KOPT-K1 (cell line): ENCODE data around the gene AMACR.
"Not testable (repeated sequence)": the region's sequence is repeated elsewhere in the genome, so short reads cannot be mapped to it uniquely, and the experiment has no call there.

Experiments
- H3K27ac ChIP-seq: fragments of 200-600 bp; sonication (generic); 2 replicates; pipeline ENCODE4 v1.5.1; 2016; ENCODE audit warnings: antibody characterized with exemption, mild to moderate bottlenecking, low read depth, low read length; ENCODE audit not compliant: poor library complexity, severe bottlenecking
- H3K36me3 ChIP-seq: fragments of 200-600 bp; sonication (generic); 2 replicates; pipeline ENCODE4 v1.5.1; 2017; ENCODE audit warnings: antibody characterized with exemption, mild to moderate bottlenecking, low read length, moderate library complexity; ENCODE audit not compliant: insufficient read depth
- H3K9me3 ChIP-seq: fragments of 200-600 bp; sonication (generic); 2 replicates; pipeline ENCODE4 v1.5.1; 2017; ENCODE audit warnings: antibody characterized with exemption, low read length, mild to moderate bottlenecking; ENCODE audit not compliant: insufficient read depth, poor library complexity, severe bottlenecking

AMACR gene

DNA sequence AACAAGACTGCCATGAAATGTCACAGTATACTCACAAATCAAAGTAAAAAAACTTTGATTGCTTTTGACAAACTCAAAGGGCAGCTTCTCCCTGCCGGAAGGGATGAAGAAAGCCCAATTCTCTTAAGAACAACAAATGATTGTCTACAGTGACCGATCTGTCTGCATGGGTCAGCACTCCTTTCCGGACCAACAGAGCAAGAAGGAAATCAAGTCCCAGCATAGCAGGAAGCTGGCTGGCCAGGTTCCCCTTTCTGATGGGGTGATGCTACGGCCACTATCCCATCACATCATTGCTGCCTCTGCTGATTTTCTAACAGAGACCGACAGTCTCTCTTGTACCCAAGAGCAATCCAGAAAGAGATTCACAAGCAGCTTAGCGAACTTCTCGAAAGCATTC lies 34.5 kb upstream of the AMACR start:
- Histone ChIP-seq H3K27ac (no peak overlapping the region), H3K36me3 (no peaks in the 10 kb centered on the region), H3K9me3 (no peaks in the 10 kb centered on the region)

DNA sequence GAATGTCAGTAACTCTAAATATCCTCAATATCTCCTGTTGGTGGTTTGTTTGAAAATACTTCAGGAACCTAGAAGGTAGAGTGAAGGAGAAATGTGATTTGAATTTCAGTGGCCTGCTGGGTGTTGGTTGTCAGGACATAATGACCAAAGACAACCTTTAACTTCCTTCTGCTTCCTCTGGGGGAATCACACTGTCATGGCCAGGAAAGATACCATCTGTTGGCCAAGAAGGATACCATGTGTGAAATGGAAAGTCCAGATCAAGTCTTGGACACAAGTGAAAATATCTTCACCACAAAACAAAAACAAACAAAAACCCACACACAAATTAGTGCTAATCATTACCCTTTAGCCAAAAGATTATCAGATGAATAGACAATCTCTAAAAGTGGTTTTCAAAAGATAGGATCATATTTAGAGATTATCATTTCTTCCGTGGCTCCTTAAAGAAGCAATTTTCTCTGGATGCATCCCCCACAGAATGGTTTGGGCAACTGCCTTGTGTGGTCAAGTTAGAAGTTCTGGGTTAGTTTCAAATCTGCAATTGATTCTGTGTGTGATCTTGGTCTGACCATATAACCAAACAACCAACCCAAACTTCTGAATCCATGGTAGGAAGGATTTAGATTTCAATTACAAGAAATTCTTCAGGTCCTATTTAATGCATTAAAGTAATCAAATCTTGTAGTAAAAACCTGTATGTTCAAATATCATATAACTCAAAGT lies 33.6 kb upstream of the AMACR start:
- H3K9me3 ChIP-seq, result no peaks in the 10 kb centered on the region
- no peak overlapping the region for H3K27ac ChIP-seq

DNA sequence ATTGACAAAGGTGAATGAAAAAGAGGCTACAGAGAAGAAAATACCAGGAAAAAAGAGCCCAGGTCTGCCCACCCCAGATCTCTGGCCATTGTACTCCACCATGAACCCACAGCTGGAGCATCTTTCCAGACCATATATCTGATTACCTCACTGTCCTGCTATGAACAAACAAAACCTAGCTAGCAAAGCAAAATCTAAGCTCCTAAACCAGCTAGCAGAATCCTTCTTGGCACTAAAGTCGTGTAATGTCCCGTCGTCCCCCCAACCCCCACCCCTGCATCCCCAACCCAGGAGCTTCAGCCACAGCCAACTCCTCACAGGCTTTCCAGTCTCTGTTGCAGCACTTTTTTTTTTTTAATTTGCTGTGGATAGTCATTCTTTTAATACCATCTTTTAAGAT lies 32.6 kb upstream of the AMACR start:
- H3K27ac ChIP-seq, result no peak overlapping the region
- H3K9me3 ChIP-seq, result no peaks in the 10 kb centered on the region
- H3K36me3 ChIP-seq, result peaks cover 6% of the 10 kb centered on the region; the same call in 1 of the 2 replicates

More for the DNA sequence above, 33.6 kb upstream of the AMACR start:
- H3K36me3 ChIP-seq, result no peaks in the 10 kb centered on the region

DNA sequence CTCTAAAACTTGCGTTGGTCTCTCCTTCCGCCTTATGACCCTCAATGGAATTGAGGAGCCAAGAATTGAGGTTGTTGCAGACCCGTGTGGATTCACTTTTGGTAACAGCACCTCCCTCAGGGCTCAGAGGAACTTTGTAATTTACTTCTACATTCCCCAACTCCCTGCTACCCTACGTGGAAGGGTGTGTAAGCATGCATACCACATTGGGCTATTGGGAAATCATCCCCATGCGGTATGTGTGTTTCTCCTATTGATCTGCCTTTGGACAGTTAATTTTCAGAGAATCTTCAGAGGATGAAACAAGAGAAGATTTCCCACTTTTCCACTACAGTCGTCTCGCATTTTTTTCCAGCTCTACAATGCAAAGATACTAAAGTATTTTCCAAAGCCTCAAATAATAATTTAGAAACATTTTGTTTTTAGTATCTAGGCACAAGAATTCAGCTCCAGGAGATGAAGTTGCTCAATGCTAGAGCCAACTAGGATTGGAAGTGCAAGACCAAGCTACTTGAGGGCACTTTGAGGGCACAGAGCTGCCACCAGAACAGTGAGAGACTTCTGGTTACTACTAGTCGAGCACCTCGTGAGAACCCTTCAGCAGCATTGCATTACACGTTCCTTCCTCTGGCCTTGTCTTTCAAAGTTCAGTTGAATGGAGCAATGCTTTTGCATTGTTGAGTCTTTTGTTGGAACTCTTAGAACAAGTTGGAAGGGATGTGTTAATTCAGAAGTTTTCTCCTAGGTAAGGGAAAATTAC lies 31.7 kb upstream of the AMACR start:
- Histone ChIP-seq H3K9me3 (no peaks in the 10 kb centered on the region), H3K36me3 (peaks cover 14% of the 10 kb centered on the region), H3K27ac (no peak overlapping the region)

DNA sequence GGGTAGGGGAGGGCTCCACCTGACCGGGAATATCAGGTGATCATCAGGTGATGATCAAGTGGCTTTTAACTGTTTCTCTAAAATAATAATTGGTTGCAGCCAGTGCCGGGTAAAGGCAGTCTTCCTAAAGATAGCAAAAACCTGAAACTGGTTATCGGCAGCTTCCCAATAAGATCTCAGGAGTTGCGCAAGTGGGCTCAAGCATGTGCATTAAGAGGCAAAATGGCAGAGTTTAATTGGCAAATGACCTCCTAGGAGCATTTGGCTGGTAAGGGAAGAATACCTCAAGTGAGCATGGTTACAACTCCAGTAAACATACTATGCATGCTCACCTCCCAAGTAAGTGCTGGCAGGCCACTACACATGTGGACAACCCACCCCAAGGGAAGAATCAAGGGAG lies 31.0 kb upstream of the AMACR start:
- H3K27ac ChIP-seq, result no peak overlapping the region
- H3K9me3 ChIP-seq, result no peaks in the 10 kb centered on the region
- H3K36me3 ChIP-seq, result peaks cover 21% of the 10 kb centered on the region

DNA sequence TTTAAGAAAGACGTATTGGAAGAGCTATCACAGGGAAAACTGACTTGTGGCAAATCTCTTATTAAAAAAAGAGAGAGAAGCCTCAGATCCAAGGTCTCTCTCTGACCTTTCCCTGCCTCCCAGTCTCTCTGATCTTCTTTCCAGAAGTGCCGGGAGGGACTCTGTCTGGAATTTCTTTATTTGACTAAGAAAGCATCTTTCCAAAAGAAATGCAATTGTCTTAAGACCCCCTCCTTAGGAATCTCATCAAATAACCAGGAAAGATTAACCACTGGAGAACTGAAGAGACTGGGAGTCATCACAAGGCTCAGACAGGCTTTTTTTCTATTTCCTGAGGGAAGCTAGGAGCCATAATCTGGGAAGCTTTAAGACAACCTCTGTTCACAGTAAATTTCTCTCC lies 30.5 kb upstream of the AMACR start:
- Histone ChIP-seq H3K9me3 (no peaks in the 10 kb centered on the region), H3K36me3 (peaks cover 26% of the 10 kb centered on the region), H3K27ac (no peak overlapping the region)

DNA sequence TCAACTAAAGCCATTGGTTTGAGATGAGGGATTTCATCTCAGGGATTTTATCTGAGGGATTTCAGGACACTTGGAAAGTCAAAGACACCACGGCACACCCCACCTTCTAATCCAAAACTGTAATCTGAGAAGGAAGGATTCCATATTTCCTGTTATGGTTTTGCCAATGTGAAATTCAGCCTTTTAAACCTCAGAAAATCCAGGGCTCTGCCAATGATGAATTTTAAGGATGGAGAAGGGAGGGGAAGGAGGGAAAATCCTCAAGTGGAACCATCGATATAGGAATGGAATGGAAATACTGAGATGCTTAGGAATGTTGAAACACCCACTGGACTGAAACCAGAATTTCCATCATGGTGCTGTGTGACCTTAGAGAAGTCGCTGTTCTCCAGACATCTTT lies 29.9 kb upstream of the AMACR start:
- H3K9me3 ChIP-seq, result no peaks in the 10 kb centered on the region
- peaks cover 32% of the 10 kb centered on the region for H3K36me3 ChIP-seq
- H3K27ac ChIP-seq, result no peak overlapping the region

DNA sequence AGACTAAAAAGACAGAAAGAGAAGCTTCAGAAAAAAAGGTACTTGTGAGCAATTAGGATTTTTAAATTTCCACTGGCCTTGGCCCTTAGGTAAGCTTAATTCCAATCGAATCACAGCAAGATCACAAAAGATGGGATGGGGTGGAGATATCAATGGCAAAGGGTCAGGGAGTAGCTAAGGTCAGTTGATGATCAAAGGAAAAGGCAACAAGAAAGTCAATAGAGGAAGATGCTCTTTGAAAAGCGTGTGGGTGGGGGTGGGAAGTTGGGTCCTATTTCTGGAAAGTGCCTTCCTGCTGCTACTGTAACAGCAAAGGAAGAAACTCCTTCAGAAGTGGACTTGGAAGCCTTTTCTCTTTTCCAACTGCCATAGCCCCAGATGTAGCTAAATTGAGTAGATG lies 27.9 kb upstream of the AMACR start:
- Histone ChIP-seq H3K9me3 (no peaks in the 10 kb centered on the region), H3K36me3 (peaks cover 42% of the 10 kb centered on the region), H3K27ac (no peak overlapping the region)

DNA sequence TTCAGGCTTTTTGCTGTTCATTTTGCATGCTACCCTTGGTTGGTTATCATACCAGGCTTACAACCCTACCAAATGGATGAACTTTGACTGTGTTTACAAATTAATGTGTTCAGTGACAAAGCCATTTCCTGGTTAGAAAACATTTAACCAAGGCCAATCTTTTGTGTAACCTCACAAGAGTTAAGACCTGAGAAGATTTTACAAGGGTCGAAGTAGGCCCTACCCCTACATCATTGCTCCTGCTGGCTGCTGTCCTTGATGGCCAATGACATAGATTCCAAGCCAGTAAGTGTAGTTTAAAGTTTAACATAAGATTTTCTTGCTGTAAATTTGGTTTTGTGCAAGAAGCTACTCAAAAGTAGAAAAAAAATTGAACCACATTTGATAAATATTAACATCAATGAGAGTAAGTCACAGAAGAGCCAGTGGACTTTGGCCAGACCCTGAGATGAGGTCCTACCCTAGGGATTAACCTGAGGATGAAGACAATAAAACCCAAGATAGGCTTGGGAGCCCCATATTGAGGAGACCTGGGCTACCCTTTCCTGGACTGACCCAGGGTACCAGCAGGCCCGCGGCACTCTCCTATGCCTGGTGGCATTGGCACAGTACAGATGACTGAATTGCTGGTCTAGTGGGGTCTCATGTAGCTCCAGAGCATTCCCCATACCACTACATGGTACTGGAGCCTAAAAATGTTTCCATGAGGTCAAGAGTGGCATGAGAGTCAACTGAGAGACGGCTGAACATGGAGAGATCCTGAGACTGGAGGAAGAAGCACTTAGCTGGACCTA lies 26.9 kb upstream of the AMACR start:
- H3K27ac ChIP-seq, result no peak overlapping the region
- H3K9me3 ChIP-seq, result no peaks in the 10 kb centered on the region
- H3K36me3 ChIP-seq, result peaks cover 42% of the 10 kb centered on the region

DNA sequence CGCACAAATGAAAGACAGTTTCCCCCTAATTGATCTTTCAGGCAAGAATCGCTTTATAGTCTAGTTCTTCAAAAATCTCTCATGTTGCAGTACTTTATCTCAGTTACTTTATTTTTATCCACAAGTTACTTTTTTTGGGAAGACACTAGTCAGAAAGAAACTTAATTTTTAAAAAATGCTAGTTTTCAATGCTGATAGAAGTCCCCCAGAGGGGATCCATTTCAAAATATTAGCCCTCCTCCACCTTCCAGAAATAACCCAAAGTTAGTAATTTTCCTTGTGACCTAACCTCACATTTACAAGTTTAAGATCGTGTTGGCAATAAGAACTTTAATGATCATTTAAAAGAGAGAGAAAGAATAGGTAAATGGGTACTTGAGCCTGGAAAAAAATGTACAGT lies 24.1 kb upstream of the AMACR start:
- no peak overlapping the region for H3K27ac ChIP-seq
- H3K36me3 ChIP-seq, result peaks cover 59% of the 10 kb centered on the region
- H3K9me3 ChIP-seq, result no peaks in the 10 kb centered on the region

DNA sequence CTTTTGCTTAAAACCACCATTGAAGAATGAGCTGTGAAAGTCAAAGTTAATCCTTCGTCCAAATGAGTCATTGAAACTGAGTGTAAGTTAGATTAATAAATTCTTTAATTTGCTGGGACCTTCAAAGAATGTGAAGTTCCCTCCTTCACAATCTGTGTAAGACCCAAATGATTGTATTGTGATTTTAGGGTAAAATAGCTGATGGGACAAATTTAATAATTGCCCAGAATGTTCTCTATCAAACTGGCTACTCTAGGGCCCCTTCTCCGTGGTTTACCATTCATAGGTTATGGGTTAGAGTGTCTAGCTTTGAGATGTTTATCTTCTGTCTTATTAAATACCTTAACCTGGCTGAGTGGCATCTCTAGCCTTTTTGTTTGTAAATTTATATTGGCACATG lies 23.3 kb upstream of the AMACR start:
- peaks cover 66% of the 10 kb centered on the region for H3K36me3 ChIP-seq
- no peaks in the 10 kb centered on the region for H3K9me3 ChIP-seq
- H3K27ac ChIP-seq, result no peak overlapping the region

DNA sequence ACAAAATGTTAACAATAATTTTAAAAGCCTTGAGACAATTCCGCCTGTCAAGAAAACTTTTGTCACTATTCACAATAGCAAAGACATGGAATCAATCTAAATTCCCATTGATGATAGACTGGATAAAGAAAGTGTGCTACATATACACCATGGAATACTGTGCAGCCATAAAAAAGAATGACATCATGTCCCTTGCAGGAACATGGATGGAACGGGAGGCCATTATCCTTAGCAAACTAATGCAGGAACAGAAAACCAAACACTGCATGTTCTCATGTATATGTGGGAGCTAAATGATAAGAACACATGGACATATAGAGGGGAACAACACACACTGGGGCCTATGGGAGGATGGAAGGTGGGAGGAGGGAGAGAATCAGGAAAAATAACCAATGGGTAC lies 22.7 kb upstream of the AMACR start:
- H3K27ac ChIP-seq, H3K9me3 ChIP-seq: not testable (repeated sequence)
- peaks cover 66% of the 10 kb centered on the region for H3K36me3 ChIP-seq

DNA sequence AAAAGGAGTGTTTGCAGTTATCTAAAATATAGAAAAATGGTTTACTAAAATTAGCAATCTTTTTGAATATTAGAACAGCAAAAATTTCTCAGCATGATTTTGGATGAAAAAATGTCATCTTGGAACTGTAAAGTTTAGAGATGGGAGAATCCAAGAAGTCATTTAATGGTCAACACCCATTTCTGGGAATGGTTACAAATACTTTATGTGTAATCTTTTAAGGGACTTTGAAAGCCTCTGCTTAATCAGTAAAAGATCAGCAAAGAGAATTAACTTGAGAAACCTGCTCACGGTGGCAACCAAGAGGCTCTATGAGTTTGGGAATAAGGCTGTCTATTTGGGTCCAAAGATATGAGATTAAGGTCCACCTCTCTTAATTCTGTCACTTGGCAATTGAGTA lies 22.2 kb upstream of the AMACR start:
- Histone ChIP-seq H3K36me3 (peaks cover 67% of the 10 kb centered on the region), H3K27ac (no peak overlapping the region), H3K9me3 (no peaks in the 10 kb centered on the region)

DNA sequence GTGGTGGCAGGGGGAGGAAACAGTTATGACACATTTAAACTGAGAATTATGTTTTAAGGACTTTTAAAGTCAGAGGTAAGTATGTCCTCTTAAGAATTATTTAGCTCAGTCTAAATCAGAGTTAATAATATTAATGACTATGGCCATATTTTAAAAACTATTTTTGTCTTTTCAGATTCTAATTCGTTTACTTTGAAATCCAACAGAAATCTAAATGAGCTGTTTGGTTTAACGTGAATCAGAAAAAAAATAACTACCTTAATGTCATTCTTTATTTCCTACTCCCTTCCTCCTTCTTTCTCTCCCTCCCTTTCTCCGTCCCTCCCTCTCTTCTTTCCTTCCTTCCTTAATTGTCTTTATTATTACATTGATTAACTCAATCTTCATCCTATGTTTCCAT lies 20.5 kb upstream of the AMACR start:
- H3K36me3 ChIP-seq, result peaks cover 63% of the 10 kb centered on the region
- H3K9me3 ChIP-seq, result no peaks in the 10 kb centered on the region
- H3K27ac ChIP-seq, result no peak overlapping the region

DNA sequence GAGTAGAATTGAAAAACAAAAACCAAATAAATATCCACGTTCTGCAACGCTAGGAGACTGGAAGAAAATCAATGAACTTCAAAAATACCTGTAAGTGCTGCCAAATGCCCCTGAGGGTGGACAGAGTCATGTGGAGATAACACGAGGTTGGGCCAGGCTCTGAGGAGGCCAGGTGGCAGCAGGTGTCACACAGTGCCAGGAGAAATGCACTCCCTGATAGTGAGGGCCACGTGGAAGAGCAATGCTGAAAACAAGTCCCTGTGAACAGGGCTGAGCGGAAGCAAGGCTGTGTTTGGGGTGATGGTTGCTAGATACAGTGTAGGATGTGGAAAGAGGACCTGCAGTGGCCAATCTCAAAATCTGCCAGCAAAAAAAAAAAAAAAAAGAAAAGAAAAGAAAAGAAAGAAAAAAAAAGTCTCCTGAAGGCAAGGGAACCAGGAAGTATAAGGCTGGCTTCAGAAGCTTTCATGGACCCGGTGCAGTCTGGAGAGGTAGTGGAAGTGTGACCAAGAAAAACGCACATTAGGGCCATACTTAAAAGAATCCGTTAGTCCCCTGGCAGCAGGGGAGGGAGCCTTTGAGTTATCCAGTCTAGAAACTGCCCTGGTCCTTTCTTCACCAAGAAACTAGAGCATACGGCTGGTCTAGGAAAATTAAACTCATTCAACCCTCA lies 18.4 kb upstream of the AMACR start:
- peaks cover 55% of the 10 kb centered on the region for H3K36me3 ChIP-seq

More for the DNA sequence above, 18.4 kb upstream of the AMACR start:
- Histone ChIP-seq H3K27ac (no peak overlapping the region), H3K9me3 (no peaks in the 10 kb centered on the region)
